ENCODE data around the gene UGT1A8. TPM values are rescaled to one million over a fixed set of nuclear protein-coding genes. Genes with fewer than 3 reads are reported as not detected.

The UGT1A8 gene
- total RNA-seq, result not detected in 2 replicates

GRCh38 chr2:233617476-233617875, at the start of gene UGT1A8:
Gene UGT1A8 (plus strand): TSS chr2:233617633. CDS start chr2:233617708, 75 bp downstream.

GRCh38 chr2:233636306-233636705, 18.9 kb downstream of the UGT1A8 start, which contains the start of gene UGT1A10:
Gene UGT1A10 (plus strand): TSS chr2:233636448. CDS start chr2:233636523, 75 bp downstream.

GRCh38 chr2:233671290-233672161, 54.1 kb downstream of the UGT1A8 start, which contains the start of gene UGT1A9:
Gene UGT1A9 (plus strand): TSS chr2:233671898. CDS start chr2:233671935, 37 bp downstream.

GRCh38 chr2:233681521-233682099, 64.2 kb downstream of the UGT1A8 start, which contains the start of gene UGT1A7:
Gene UGT1A7 (plus strand): TSS chr2:233681901. CDS start chr2:233681938, 37 bp downstream.

GRCh38 chr2:233692648-233693047, 75.2 kb downstream of the UGT1A8 start, which contains the start of gene UGT1A6:
Gene UGT1A6 (plus strand): TSS chr2:233692890. CDS start chr2:233693005, 115 bp downstream.

GRCh38 chr2:233712611-233713261, 95.3 kb downstream of the UGT1A8 start, which contains the start of gene UGT1A5:
Gene UGT1A5 (plus strand): TSS chr2:233712907. CDS start chr2:233712992, 85 bp downstream.

GRCh38 chr2:233718552-233718951, 101.1 kb downstream of the UGT1A8 start, which contains the start of gene UGT1A4:
Gene UGT1A4 (plus strand): TSS chr2:233718736. CDS start chr2:233718821, 85 bp downstream.

GRCh38 chr2:233728723-233729301, 111.4 kb downstream of the UGT1A8 start, which contains the start of gene UGT1A3:
Gene UGT1A3 (plus strand): TSS chr2:233729042. CDS start chr2:233729127, 85 bp downstream.

GRCh38 chr2:233760043-233760442, 142.6 kb downstream of the UGT1A8 start, which contains the start of gene UGT1A1:
Gene UGT1A1 (plus strand): TSS chr2:233760270. CDS start chr2:233760288, 18 bp downstream.

GRCh38 chr2:233778030-233778429, 160.6 kb downstream of the UGT1A8 start, which contains the start of gene MROH2A:
Gene MROH2A (plus strand): TSS chr2:233778330. CDS start chr2:233779359, 1,029 bp downstream.

Other genes with a start within 250 kb of the UGT1A8 start
- gene USP40, start 50.9 kb upstream of the UGT1A8 start, total RNA-seq, result 44.0 and 47.7 TPM in 2 replicates
- not detected in 2 replicates for gene UGT1A10, start 18.8 kb downstream of the UGT1A8 start, total RNA-seq
- not detected in 2 replicates for gene UGT1A9, start 54.3 kb downstream of the UGT1A8 start, total RNA-seq
- 0.33 and 0.39 TPM in 2 replicates for gene UGT1A7, start 64.3 kb downstream of the UGT1A8 start, total RNA-seq
- gene UGT1A6, start 75.3 kb downstream of the UGT1A8 start, total RNA-seq, result 0.79 and 6.9 TPM in 2 replicates
- 0.22 TPM in 1 of 2 replicates, not detected in the other for gene UGT1A5, start 95.3 kb downstream of the UGT1A8 start, total RNA-seq
- 0.33 and 0.39 TPM in 2 replicates for gene UGT1A4, start 101.1 kb downstream of the UGT1A8 start, total RNA-seq
- gene UGT1A3, start 111.4 kb downstream of the UGT1A8 start, total RNA-seq, result 0.43 TPM in 1 of 2 replicates, not detected in the other
- gene UGT1A1, start 142.6 kb downstream of the UGT1A8 start, total RNA-seq, result 0.22 TPM in 1 of 2 replicates, not detected in the other
- not detected in 2 replicates for gene MROH2A, start 160.7 kb downstream of the UGT1A8 start, total RNA-seq
- gene HJURP, start 236.9 kb downstream of the UGT1A8 start, total RNA-seq, result 7.1 and 7.9 TPM in 2 replicates